Measurements from ENCODE around the gene RCBTB1.

Gene RCBTB1

GRCh38 chr13:49553888-49554287 lies 31.5 kb downstream of the RCBTB1 start:
- no peak for DNase-seq

- no peak for DNase-seq
Observed at GRCh38 chr13:49550942-49551644, 34.3 kb downstream of the RCBTB1 start.

GRCh38 chr13:49549289-49549688 lies 36.1 kb downstream of the RCBTB1 start:
- DNase-seq: no peak

- no peak for DNase-seq
Observed at GRCh38 chr13:49546561-49546960, 38.8 kb downstream of the RCBTB1 start.

- no peak for DNase-seq
Observed at GRCh38 chr13:49545661-49546060, 39.7 kb downstream of the RCBTB1 start.

- no peak for DNase-seq
Observed at GRCh38 chr13:49543656-49544055, 41.7 kb downstream of the RCBTB1 start.

GRCh38 chr13:49540552-49540951 lies 44.8 kb downstream of the RCBTB1 start:
- no peak for DNase-seq

- no peak for DNase-seq
Observed at GRCh38 chr13:49539746-49540145, 45.6 kb downstream of the RCBTB1 start.

GRCh38 chr13:49539313-49539712 lies 46.0 kb downstream of the RCBTB1 start:
- DNase-seq: no peak

GRCh38 chr13:49538404-49538803 lies 47.0 kb downstream of the RCBTB1 start:
- no peak for DNase-seq

- no peak for DNase-seq
Observed at GRCh38 chr13:49536144-49536873, 49.0 kb downstream of the RCBTB1 start.

GRCh38 chr13:49533591-49534269 lies 51.6 kb downstream of the RCBTB1 start:
- peak; percentile 28 for DNase-seq

GRCh38 chr13:49533011-49533410 lies 52.3 kb downstream of the RCBTB1 start:
- no peak for DNase-seq

GRCh38 chr13:49532593-49532992 lies 52.8 kb downstream of the RCBTB1 start:
- no peak for DNase-seq

- DNase-seq: no peak
Observed at GRCh38 chr13:49530457-49530856, 54.9 kb downstream of the RCBTB1 start.

GRCh38 chr13:49528161-49528560 lies 57.2 kb downstream of the RCBTB1 start:
- no peak for DNase-seq

- no peak for DNase-seq
Observed at GRCh38 chr13:49527123-49527522, 58.2 kb downstream of the RCBTB1 start.

GRCh38 chr13:49524740-49525501 lies 60.4 kb downstream of the RCBTB1 start:
- DNase-seq: no peak

- DNase-seq: no peak
Observed at GRCh38 chr13:49521224-49521623, 64.1 kb downstream of the RCBTB1 start.

- no peak for DNase-seq
Observed at GRCh38 chr13:49517461-49517860, 67.9 kb downstream of the RCBTB1 start.

GRCh38 chr13:49516467-49516866 lies 68.9 kb downstream of the RCBTB1 start:
- no peak for DNase-seq

- no peak for DNase-seq
Observed at GRCh38 chr13:49512578-49512977, 72.8 kb downstream of the RCBTB1 start.

- no peak for DNase-seq
Observed at GRCh38 chr13:49503951-49504350, 81.4 kb downstream of the RCBTB1 start.

Measured in GDM1 (cell line).